ENCODE results near the gene FSCN2.

FSCN2 gene

DNA sequence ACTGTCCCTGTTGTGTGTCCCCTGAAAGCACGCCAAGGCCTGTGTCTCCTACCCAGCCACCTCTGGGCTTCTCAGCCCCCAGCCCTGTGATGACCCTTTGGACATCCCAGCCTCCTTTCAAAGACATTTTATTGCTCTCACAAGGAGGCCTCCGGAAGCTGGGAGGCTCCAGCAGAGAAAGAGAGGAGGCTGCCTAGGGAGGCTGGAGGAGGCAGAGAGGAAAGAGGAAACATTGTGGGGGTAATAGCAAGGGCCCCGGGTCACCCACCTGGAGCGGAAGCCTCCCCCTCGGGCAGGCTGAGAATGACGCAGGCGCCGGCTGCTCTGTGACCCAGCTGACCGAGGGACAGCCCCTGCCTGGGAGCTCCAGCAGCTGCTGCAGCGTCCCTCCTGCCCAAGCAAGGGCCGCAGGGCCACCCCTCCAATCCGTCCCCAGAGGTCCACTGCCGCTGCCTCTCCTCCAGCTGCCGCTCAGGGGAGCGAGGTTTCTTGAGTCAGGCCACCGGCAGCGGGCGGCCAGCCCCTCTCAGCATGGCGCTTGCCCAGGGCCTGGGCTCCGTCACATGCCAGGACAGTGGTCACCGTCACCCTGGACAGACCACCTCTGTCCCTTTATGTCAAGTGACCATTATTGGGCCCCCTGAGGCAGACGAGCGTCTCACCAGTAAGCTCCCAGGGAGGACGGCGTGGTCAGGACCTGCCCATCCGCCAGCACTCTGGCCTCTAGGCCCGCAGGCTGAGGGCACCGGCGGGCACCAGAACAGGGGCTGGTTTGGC is 44.9 kb upstream of the FSCN2 start:
- TF ChIP-seq, protein P1, sequence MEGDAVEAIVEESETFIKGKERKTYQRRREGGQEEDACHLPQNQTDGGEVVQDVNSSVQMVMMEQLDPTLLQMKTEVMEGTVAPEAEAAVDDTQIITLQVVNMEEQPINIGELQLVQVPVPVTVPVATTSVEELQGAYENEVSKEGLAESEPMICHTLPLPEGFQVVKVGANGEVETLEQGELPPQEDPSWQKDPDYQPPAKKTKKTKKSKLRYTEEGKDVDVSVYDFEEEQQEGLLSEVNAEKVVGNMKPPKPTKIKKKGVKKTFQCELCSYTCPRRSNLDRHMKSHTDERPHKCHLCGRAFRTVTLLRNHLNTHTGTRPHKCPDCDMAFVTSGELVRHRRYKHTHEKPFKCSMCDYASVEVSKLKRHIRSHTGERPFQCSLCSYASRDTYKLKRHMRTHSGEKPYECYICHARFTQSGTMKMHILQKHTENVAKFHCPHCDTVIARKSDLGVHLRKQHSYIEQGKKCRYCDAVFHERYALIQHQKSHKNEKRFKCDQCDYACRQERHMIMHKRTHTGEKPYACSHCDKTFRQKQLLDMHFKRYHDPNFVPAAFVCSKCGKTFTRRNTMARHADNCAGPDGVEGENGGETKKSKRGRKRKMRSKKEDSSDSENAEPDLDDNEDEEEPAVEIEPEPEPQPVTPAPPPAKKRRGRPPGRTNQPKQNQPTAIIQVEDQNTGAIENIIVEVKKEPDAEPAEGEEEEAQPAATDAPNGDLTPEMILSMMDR (IDR thresholded peaks at IDR 0.05; ENCODE audit: insufficient read depth, missing control alignments), result no peak
- no peak for FAIRE-seq
- no peak for DNase-seq (ENCODE audit: insufficient read length, low spot score)

DNA sequence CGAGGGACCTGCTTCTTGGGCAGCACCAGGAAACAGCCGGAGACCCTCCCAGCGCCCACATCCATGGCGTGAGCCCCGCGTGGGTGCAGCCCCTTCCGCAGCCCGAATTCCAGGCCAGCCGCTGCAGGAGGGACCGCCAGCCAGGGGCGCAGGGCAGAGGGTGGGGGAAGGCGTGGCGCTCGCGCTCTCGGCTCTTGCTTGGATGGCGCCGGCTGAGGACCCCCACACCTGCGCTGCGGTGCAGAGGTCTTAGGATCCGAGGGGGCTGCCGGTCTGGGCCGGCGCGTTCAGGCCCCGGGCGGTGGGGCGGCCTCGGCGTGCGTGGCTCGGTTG is 44.3 kb upstream of the FSCN2 start:
- TF ChIP-seq, protein P1 (IDR thresholded peaks at IDR 0.05; ENCODE audit: insufficient read depth, missing control alignments), result no peak
- no peak for FAIRE-seq
- no peak for DNase-seq (ENCODE audit: insufficient read length, low spot score)

DNA sequence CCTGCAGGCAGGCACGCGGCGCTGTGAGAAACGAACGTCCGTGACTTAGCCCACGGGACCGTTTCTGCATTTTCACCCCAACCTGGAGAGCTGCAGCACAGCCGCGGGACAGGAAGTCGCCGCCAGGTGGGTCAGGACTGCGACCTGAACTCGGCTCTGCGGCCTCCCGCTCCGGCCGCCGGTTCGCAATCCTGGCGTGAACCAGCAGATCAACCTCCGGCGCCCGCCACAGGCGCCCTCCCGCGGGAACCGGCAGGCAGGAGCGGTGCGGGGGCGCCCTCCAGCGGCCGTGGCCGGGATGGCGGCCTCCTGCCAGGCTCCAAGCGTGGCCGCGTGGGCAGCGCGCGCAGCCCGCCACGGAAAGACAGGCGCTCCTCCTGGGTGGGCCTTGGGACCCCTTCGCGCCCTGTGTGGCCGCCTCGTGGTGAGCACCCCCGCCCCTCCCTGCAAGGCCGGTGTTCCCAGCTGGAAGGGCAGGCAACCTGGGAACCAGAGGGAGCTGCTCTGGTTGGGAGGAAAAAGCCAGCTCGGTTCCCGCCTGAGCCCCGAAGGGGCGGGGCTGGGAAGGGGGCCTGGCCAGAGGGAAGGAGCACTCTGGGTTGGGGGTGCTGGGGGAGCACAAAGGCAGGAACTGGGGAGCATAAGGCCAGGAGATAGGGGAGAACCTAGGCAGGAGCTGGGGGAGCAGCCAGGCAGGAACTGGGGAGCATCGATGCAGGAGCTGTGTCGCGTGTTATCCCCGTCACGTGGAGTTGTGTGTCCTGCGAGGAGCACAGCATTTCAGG is 43.8 kb upstream of the FSCN2 start:
- no peak for FAIRE-seq
- TF ChIP-seq, protein P1 (IDR thresholded peaks at IDR 0.05; ENCODE audit: insufficient read depth, missing control alignments), result peak; percentile 98
- peak; percentile 66 for DNase-seq (ENCODE audit: insufficient read length, low spot score)

DNA sequence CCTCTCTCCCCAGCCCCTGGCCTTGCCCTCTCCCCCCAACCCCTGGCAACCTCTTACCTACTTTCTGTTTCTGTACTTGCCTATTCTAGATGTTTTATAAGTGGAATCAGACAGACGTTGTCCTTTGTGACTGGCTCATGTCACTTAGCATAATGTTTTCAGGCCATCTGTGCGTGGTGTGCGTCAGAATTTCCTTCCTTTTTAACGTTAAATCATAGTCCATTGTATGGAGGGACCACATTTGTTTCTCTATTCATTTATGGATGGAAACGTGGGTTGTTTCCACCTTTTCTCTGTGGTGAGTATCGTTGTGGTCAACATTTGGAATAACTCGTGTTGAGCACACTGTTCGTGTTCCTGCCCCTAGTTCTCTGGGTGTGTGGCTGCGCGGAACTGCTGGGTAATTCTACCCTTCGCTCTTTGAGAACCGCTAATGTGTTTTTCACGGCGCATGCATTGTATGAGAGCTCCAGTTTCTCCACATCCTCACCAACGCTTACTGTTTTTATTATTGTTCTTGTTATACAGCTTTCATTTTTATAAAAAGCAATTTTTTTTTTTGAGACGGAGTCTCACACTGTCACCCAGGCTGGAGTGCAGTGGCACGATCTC is 41.9 kb upstream of the FSCN2 start:
- DNase-seq (ENCODE audit: insufficient read length, low spot score) (no peak), FAIRE-seq (no peak)
- TF ChIP-seq, protein P1 (IDR thresholded peaks at IDR 0.05; ENCODE audit: insufficient read depth, missing control alignments), result no peak

DNA sequence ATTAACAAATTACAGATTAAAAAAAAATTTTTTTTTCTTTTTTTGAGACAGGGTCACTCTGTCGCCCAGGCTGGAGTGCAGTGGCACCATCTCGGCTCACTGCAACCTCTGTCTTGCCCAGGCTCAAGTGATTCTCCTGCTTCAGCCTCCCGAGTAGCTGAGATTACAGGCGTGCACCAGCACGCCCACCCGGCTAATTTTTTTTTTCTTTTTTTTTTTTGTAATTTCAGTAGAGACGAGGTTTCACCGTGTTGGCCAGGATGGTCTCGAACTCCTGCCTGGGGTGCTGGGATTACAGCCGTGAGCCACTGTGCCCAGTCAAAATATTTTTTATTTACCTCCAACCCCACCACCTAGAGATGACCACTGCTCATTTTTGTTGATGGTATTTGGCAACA is 41.1 kb upstream of the FSCN2 start:
- FAIRE-seq (no peak), DNase-seq (ENCODE audit: insufficient read length, low spot score) (no peak)
- TF ChIP-seq, protein P1 (IDR thresholded peaks at IDR 0.05; ENCODE audit: insufficient read depth, missing control alignments), result no peak

DNA sequence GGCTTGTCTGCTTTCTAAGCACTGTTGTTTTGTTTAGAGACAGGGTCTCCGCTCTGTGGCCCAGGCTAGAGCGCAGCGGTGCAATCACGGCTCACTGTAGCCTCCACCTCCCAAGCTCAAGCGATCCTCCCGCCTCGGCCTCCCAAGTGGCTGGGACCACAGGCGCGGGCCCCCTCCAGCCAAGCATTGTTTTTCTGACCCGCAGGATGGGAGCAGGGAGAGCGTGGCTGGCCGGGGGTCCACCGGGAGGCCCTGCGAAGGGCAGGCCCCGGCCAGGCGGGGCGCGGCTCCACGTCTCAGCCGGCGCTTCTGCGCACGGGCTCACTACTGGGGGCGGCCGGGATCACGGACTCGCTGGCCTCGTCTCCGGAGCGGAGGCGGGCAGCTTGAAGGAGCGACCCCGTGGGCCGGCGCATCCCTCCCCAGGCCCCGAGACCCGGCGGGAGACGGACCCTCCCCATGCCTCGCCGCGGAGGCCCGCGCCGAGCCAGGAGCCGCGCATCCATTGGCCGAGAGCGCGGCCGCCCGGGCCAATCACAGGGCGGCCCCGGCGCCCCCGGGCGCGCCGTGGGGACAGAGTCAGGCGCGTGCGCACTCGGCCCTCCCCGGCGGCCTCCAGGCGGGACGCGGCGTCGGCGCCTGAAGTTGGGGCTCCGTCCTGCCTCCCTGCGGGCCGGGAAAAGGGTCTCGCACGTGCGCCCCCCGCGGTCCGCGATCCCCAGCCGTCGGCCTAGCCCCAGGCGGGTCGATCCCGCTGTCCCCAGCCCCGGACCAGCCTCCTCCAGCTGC is 40.5 kb upstream of the FSCN2 start:
- TF ChIP-seq, protein P1 (IDR thresholded peaks at IDR 0.05; ENCODE audit: insufficient read depth, missing control alignments), result no peak
- FAIRE-seq (no peak), DNase-seq (ENCODE audit: insufficient read length, low spot score) (peak; percentile 97)
